Skeletal muscle cell (primary cell): ENCODE data around the gene PIBF1.
"Not testable (repeated sequence)": the region's sequence is repeated elsewhere in the genome, so short reads cannot be mapped to it uniquely, and the experiment has no call there.

Source experiments
- DNase-seq: peaks from one replicate; pipeline ENCODE4 v3.0.0-alpha.2; 2010; ENCODE audit warnings: low read depth
- H3K4me3 ChIP-seq: 2 replicates; pipeline ENCODE4 v1.5.1; 2011; ENCODE audit warnings: low read depth, mild to moderate bottlenecking, control low read depth, low read length, moderate library complexity

PIBF1 gene

GRCh38 chr13:72986197-72986596 lies 204.3 kb downstream of the PIBF1 start:
- H3K4me3 ChIP-seq = no peak overlapping the region
- no peak for DNase-seq

DNA sequence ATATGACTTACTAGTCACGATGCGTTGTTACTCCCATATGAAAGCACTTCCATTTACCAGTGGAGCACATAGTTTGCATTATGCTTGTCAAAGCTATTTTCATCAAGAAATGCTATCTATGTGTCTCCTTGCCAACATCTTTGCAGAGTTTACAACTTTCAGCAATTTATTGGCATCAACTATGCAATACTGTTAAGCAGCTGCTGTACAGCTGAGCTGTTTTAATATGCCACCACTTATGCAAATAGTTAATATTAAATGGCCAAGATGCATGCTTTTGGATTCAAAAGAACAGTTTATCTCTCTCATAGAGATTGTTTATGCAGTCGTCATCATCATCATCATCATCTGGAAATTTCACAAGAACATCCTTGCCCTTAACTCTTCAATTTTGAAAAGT lies 209.0 kb downstream of the PIBF1 start:
- DNase-seq = no peak
- H3K4me3 ChIP-seq = no peak overlapping the region

- H3K4me3 ChIP-seq = no peak overlapping the region
- no peak for DNase-seq
Observed at GRCh38 chr13:72998012-72998411, 216.1 kb downstream of the PIBF1 start.

- H3K4me3 ChIP-seq = no peak overlapping the region
- no peak for DNase-seq
Observed at GRCh38 chr13:73000027-73000674, 218.2 kb downstream of the PIBF1 start.

GRCh38 chr13:73001971-73002370 lies 220.0 kb downstream of the PIBF1 start:
- no peak for DNase-seq
- H3K4me3 ChIP-seq = no peak overlapping the region

- no peak overlapping the region for H3K4me3 ChIP-seq
- DNase-seq = no peak
Observed at GRCh38 chr13:73011751-73012150, 229.8 kb downstream of the PIBF1 start.

DNA sequence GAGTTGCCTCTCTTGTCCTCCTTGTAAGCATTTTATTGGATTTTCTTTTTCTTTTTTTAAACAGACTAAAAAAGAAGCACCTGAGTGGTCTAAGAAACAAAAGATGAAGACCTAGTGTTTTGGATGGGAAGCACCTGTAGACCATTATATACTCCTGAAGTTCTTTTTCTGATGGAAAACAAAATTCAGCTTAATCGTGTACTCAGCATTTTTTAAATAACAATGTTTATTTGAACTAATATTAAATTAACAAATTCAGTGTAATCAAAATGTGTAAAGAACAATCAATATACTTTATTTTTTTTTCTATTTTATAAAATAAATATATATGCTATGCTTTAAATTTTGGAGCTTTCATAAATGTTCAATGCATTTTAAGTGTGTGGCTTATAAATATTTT lies 233.9 kb downstream of the PIBF1 start:
- no peak for DNase-seq

DNA sequence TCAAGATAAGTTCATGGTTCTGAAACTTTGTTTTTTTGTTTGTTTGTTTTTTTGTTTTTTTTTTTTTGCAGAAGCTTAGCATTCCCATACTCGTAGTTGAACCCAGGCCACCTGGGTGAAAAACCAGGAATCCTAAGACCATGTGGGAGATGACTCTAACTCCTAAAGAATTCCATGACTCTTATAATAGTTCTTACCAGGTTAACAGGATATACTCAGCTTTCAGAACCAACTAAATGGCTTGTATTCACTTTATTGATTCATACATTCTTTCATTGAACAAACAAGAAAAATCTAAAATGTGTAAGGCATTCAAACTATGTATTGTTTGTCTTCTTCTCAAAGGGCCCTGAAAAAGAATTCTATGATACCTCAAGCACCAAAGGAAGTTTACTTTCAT lies 236.4 kb downstream of the PIBF1 start:
- DNase-seq = no peak
- no peak overlapping the region for H3K4me3 ChIP-seq

More for the DNA sequence above, 233.9 kb downstream of the PIBF1 start:
- no peak overlapping the region for H3K4me3 ChIP-seq

DNA sequence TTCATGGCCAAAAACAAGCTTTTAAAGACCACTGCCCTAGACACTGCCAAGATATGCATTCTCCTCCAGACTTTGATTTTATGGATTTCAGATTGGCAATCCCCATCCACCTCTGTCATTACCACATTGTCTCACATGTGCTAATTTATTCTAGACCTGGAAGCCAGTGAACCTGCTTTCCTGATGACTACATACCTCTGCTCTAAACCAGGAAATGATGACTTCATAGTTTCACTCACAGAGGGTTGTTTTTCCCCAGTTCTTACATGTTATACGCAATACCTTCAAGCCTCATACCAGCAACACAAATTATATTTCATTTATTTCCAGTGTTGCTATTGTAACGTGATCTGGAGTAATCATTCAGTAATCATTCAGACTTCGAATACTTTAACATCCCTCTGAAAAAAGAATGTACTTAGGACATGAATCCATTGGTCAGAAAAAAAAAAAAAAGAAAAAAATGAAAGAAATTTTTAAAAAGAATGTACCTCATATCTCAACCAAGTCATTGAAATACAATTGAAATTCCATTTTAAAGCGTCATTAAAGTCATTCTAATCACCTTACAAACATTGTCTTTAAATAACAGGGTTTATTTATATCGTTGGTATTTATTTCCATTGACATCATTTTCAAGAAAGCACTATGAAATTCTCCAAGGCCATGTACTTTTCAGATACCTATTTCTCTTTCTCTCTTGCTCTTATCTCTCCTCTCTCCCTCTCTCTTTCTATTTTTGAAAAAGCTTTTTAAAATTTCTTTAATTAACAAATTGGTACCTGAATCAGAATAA lies 243.5 kb downstream of the PIBF1 start:
- no peak for DNase-seq
- no peak overlapping the region for H3K4me3 ChIP-seq

DNA sequence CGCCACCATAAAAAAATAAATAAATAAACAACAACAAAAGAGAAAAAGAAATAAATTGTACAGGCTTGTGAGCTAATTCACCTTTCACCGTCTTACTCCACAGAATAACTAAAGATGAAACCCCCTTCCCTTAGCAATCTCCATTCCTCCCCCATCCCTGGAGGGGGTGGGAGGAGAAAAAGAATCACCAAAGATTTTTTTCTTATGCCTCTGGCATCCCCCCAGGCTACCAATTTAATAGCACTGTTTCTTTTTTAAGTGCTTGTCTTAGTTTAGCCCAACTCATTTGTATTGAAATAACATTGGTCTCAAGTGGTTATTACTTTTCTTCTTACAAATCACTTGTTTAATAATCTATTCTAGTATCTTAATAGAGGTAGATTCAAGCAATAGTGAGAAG lies 253.0 kb downstream of the PIBF1 start:
- DNase-seq = no peak

DNA sequence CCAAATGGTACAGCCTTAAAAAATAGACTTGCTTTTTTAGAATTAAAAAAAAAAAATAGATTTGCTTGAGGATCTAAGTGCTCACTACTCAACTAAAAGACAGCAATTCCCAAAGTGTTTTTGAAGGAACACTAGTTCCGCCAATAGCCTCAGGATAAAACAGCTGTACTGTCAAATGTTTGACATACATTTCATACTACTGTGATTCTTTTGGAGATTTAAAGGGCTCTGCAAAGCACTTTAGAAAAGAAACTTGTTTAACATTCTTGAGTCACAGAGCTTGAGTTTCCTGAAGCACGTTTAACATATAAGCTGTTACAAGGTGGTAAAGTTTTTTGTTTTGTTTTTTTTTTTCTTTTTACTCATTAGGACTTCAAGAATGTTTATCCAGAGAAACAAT lies 253.7 kb downstream of the PIBF1 start:
- H3K4me3 ChIP-seq = no peak overlapping the region
- no peak for DNase-seq

More for the DNA sequence above, 253.0 kb downstream of the PIBF1 start:
- no peak overlapping the region for H3K4me3 ChIP-seq

DNA sequence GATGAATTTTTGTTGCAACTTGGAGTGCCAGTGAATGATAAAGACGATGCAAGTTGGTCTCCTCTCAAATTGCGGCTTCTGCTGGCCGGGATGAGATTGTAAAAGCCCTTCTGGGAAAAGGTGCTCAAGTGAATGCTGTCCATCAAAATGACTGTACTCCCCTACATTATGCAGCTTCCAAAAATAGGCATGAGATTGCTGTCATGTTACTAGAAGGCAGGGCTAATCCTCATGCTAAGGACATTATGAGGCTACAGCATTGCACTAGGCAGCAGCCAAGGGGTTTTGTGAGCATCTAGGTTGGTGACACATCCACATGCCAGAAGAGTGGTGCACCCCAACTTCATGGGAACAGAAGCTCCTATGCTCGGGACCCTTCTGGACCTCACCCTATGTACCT lies 254.6 kb downstream of the PIBF1 start:
- no peak for DNase-seq
- no peak overlapping the region for H3K4me3 ChIP-seq

GRCh38 chr13:73038064-73038463 lies 256.1 kb downstream of the PIBF1 start:
- DNase-seq = no peak

GRCh38 chr13:73039201-73040108 lies 257.5 kb downstream of the PIBF1 start:
- no peak overlapping the region for H3K4me3 ChIP-seq
- DNase-seq = no peak

More at GRCh38 chr13:73038064-73038463, 256.1 kb downstream of the PIBF1 start:
- no peak overlapping the region for H3K4me3 ChIP-seq

GRCh38 chr13:73040484-73040883 lies 258.6 kb downstream of the PIBF1 start:
- H3K4me3 ChIP-seq = no peak overlapping the region
- DNase-seq = no peak

DNA sequence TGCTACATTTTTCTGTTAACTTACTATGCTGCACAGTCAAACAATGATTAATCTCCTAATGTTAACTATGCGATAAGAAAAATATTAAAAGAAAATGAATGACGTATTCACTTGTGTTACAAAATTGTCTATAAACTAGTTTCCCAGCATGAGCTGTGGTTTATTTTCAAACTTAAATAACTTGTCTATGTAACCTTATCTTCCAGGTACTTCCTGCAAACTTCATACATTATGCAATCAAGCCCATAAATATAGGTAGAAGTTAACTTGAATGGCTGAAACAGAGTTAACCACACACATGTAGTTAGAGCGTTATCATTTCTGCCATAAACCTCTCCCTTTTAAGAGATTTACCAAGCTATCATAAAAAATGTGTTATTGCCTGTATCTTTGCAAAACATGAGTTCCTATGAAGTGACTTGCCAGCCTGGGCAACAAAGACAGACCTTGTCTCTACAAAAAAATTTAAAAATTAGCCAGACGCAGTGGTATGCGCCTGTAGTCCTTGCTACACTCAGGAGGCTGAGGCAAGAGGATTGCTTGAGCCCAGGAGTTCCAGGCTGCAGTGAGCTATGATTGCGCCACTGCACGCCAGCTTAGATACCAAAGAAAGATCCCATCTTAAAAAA lies 259.1 kb downstream of the PIBF1 start:
- DNase-seq = no peak
- H3K4me3 ChIP-seq = no peak overlapping the region

DNA sequence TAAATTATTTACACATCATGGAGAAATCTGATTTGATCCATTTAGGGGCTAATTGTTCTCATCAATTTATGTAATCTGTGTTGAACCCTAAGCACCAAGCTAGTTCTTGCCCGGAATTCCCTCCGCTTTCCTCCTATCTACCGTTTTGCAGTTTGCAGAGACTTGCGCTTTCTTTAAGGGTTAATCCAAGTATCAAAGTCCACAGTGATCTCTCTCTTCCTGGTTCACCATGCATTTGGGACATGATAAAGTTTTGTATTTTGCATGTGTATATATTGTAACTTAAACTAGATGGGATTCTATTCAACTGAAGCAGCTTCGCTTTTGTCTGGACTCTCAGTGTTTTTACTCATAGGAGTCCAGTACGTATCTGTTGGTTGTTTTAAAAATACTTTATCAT lies 263.1 kb downstream of the PIBF1 start:
- no peak overlapping the region for H3K4me3 ChIP-seq
- DNase-seq = no peak

DNA sequence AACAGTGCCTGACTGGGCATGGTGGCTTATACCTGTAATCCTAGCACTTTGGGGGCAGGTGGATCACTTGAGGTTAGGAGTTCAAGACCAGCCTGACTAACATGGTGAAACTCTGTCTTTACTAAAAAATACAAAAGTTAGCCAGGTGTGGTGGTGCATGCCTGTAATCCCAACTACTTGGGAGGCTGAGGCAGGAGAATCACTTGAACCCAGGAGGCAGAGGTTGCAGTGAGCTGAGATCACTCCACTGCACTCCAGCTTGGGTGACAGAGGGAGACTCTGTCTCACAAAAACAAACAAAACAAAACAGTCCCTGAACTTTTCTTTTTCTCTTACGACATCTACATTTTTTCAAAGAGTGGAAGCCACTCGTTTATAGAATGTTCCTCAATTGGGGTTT lies 266.7 kb downstream of the PIBF1 start:
- DNase-seq, H3K4me3 ChIP-seq: not testable (repeated sequence)

GRCh38 chr13:73054712-73055111 lies 272.8 kb downstream of the PIBF1 start:
- DNase-seq = no peak
- no peak overlapping the region for H3K4me3 ChIP-seq
